Neutrophil (primary cell): ENCODE measurements around the gene FBXW11.

Experiments
- H3K27ac ChIP-seq: fragments of 200-600 bp; sonication (generic); 2 replicates; pipeline ENCODE4 v1.5.1; 2016; ENCODE audit warnings: mild to moderate bottlenecking, moderate library complexity
- H3K27me3 ChIP-seq: fragments of 200-600 bp; sonication (generic); 2 replicates; pipeline ENCODE4 v1.6.0; 2016; ENCODE audit warnings: mild to moderate bottlenecking
- H3K36me3 ChIP-seq: fragments of 200-600 bp; sonication (generic); 2 replicates; pipeline ENCODE4 v1.5.1; 2017
- H3K4me1 ChIP-seq, 2 experiments: fragments of 200-600 bp in 1 of 2; sonication (generic) in 1 of 2; 1 replicate in 1 of 2; 2 replicates in 1 of 2; pipeline versions ENCODE4 v1.5.1 to v1.6.1; 2013 to 2016; ENCODE audit warnings: low read depth in 1 of 2, low read length in 1 of 2, mild to moderate bottlenecking in 1 of 2, moderate library complexity in 1 of 2; ENCODE audit not compliant: control insufficient read depth in 1 of 2, insufficient read depth in 1 of 2
- H3K4me3 ChIP-seq, 2 experiments: fragments of 200-600 bp in 1 of 2; sonication (generic) in 1 of 2; 1 replicate in 1 of 2; 2 replicates in 1 of 2; pipeline ENCODE4 v1.5.1; 2013 to 2016; ENCODE audit warnings: low read depth in 1 of 2, low read length in 1 of 2, mild to moderate bottlenecking in 1 of 2, moderate library complexity in 1 of 2
- H3K9me3 ChIP-seq: fragments of 200-600 bp; sonication (generic); 2 replicates; pipeline ENCODE4 v1.5.1; 2016
- CTCF ChIP-seq: fragments of 200-600 bp; sonication (generic); IDR thresholded peaks from 2 replicates; pipeline ENCODE4 v1.5.1; 2016; ENCODE audit warnings: antibody characterized with exemption

Gene FBXW11

GRCh38 chr5:172006321-172007174 is at the start of gene FBXW11:
TSS of gene FBXW11 (minus strand) at chr5:172006638. CDS start at chr5:172006502, 136 bp downstream.
- Histone ChIP-seq H3K4me3 (peak within 1 kb of the TSS; percentile 82 to 87), H3K27ac (peak within 1 kb of the TSS; percentile 95), H3K4me1 (peaks cover 46 to 50% of the 10 kb centered on the region in 2 experiments), H3K27me3 (no peaks in the 10 kb centered on the region), H3K36me3 (no peaks in the 10 kb centered on the region), H3K9me3 (no peaks in the 10 kb centered on the region)
- TF ChIP-seq CTCF = peak; percentile 19

DNA sequence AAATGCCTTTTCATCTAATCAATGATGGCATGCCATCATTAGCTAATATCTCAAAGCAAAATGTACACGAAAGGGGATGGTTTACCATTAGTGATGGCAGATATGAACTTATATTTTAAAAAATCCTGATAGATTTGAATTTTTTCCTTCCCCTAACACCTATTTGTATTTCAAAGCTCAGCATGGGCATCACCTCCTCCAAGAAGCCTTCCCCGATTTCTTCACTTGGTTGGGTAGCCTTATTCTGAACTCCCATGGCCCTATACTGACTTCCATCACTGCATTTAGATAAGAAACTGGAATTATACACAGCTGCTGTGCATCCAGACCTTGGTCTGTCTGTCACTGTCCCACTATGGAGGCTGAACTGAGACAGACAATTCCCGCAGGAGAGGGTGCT is 49.6 kb upstream of the FBXW11 start:
- TF ChIP-seq CTCF = no peak
- Histone ChIP-seq H3K27me3 (no peaks in the 10 kb centered on the region), H3K9me3 (no peaks in the 10 kb centered on the region), H3K4me3 (no peak overlapping the region), H3K4me1 (no peaks in the 10 kb centered on the region), H3K36me3 (peaks cover 98% of the 10 kb centered on the region), H3K27ac (peak overlapping the region; percentile 13)

DNA sequence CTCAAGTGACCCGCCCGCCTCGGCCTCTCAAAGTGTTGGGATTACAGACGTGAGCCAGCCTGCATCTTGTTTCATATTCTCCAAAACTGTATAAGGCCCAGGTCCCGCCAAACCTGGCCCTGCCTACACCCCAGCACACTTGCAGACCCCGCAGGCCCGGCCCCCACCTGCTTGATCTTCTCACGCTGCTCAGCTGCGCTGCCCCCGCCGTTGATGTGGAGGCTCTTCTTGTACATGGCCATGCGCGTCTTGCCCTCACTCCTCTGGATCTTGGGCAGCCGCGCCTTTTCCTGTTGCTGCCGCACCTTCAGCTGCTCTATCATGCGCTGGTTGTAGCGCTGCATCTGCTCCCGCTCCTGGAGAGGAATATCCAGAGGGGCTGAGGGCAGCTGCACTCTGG is 49.0 kb upstream of the FBXW11 start:
- Histone ChIP-seq H3K4me3 (no peak overlapping the region), H3K4me1 (no peaks in the 10 kb centered on the region), H3K27me3 (no peaks in the 10 kb centered on the region), H3K9me3 (no peaks in the 10 kb centered on the region), H3K27ac (no peak overlapping the region), H3K36me3 (peaks cover 98% of the 10 kb centered on the region)
- no peak for TF ChIP-seq CTCF

DNA sequence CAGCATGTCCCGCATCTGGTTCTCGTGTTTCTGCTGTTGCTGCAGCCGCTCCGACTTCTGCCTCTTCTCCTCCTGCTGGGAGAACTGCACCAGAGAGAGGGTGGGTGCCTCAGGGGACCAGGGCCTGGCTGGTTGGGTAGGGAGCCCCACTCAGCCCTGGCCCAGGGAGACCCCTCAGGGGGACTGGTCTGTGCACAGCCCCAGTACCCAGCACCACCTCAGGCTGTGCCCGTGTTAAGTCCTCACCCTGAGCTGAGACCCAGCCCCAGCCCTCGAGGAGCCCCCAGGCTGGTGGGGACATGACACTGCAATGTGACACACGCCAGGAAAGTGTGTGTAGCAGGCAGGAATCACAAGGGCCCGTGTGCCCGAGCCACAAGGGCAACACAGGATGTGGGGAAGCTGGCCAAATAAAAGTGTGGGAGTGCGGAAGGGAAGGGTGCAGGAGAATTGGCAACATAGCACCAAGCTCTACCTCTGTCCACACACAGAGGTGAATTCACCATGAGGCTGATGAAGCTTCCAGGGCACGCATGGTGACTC is 48.2 kb upstream of the FBXW11 start:
- no peak for TF ChIP-seq CTCF
- H3K36me3 ChIP-seq = peaks cover 98% of the 10 kb centered on the region

GRCh38 chr5:172052450-172053236 is 46.2 kb upstream of the FBXW11 start:
- Histone ChIP-seq H3K27ac (no peak overlapping the region), H3K4me3 (no peak overlapping the region), H3K9me3 (no peaks in the 10 kb centered on the region), H3K36me3 (peaks cover 98% of the 10 kb centered on the region), H3K27me3 (no peaks in the 10 kb centered on the region), H3K4me1 (no peaks in the 10 kb centered on the region)
- no peak for TF ChIP-seq CTCF

More for the DNA sequence above, 48.2 kb upstream of the FBXW11 start:
- Histone ChIP-seq H3K4me3 (no peak overlapping the region), H3K9me3 (no peaks in the 10 kb centered on the region), H3K27ac (no peak overlapping the region), H3K4me1 (no peaks in the 10 kb centered on the region), H3K27me3 (no peaks in the 10 kb centered on the region)
